Inflammatory macrophage treated with lipopolysaccharide for 1 hour (primary cell): Measurements from ENCODE around the gene RNF121.

Experiments
- DNase-seq, 2 donors: peaks; one replicate each; pipeline ENCODE4 v3.0.0-alpha.2; 2020 to 2022

The RNF121 gene

DNA sequence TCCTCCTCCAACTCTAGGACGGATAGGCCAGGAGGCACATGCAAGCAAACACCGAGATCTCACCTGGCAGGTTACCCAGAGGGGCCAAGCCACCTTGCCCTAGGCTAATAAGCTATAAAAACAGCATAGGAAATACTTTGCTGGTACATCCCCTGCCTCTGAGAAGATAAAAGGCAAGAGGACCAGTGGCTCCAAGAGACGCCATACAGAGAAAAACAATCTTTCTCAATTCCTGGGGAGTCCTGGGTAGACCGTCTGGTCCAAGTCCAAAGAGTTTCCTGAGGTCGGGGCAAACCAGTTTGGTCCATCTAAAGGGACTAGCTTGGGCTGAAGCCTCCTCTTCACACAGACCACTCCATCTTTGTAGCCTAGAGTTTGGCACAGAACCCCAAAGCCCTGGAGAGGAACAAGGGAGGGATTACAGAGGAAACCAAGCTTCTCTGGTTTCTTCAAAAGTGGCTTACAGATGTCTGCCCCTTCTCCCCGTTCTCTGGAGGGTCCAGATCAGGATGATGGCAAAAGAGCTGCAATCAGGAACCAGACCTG, 111.1 kb downstream of the RNF121 start:
- DNase-seq: no peak

GRCh38 chr11:72040491-72041363, 111.9 kb downstream of the RNF121 start:
- peak; percentile 56 to 75 for DNase-seq

DNA sequence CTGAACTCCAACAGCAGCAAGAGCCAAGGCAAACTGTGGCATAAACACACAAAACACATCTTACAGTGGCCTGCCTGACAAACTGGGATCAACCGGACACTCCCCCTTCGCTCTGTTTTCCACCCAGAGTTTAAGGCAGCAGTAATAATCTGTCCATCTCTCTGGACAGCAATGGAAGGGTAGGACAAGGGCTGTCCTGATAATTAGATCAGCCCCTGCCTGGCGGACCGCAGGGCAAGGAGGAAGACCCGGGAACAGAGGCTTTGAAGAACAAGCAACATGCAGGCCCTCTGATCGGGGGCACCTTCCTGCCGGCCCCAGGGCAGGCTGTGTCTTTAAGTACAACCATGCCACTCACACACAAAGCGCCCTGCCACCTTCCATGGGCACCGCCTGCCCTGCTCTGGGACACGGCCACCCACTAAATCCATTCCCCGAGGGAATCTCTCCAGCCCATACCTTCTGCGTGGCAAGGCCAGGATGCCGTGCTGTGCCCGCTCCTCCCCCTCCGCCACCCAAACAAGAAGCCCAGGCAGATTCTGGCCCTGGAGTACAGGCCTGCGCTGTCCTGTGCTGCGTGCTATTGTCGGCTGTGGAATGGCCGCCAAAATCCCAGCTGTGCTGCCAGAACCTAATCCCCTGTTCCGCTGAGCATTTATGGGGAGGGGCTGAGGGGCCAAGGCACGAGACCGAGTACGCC, 112.7 kb downstream of the RNF121 start:
- no peak for DNase-seq

- DNase-seq: no peak
Measured at GRCh38 chr11:72042064-72042745, 113.4 kb downstream of the RNF121 start.

GRCh38 chr11:72045849-72046248, 117.0 kb downstream of the RNF121 start:
- no peak for DNase-seq
